Tibial nerve (tissue), 4 donors: Measurements from ENCODE around the gene GNAZ. TPM values are rescaled to one million over a fixed set of nuclear protein-coding genes. Genes with fewer than 3 reads are reported as not detected.

Source experiments
- DNase-seq, 2 donors: peaks; one replicate each; pipeline ENCODE4 v3.0.0-alpha.2; 2019; ENCODE audit warnings: low spot score in 2 of 2
- H3K27ac ChIP-seq, 4 donors: fragments of 200-600 bp; sonication (generic) in 3 of 4; one replicate each; pipeline ENCODE4 v1.5.1; 2017 to 2019; ENCODE audit warnings: mild to moderate bottlenecking in 1 of 4
- H3K27me3 ChIP-seq, 2 donors: fragments of 200-600 bp; sonication (generic) in 1 of 2; one replicate each; pipeline versions ENCODE4 v1.5.1 to v1.6.0; 2017 to 2019
- H3K36me3 ChIP-seq, 3 donors: fragments of 200-600 bp; sonication (generic); one replicate each; pipeline ENCODE4 v1.5.1; 2018 to 2019
- H3K4me1 ChIP-seq, 4 donors: fragments of 200-600 bp; sonication (generic) in 3 of 4; one replicate each; pipeline ENCODE4 v1.5.1; 2017 to 2019
- H3K4me3 ChIP-seq, 4 donors: fragments of 200-600 bp; sonication (generic) in 3 of 4; one replicate each; pipeline ENCODE4 v1.5.1; 2017 to 2019; ENCODE audit warnings: mild to moderate bottlenecking in 1 of 4, moderate library complexity in 1 of 4
- H3K9me3 ChIP-seq, 4 donors: fragments of 200-600 bp; sonication (generic) in 3 of 4; one replicate each; pipeline ENCODE4 v1.5.1; 2017 to 2019
- EP300 ChIP-seq, 2 donors: sonication (generic); formaldehyde crosslinking; IDR thresholded peaks; one replicate each; pipeline ENCODE4 v1.6.1; 2017; ENCODE audit warnings: antibody characterized with exemption in 2 of 2, mild to moderate bottlenecking in 1 of 2
- POLR2A ChIP-seq, 2 donors: fragments of 450-650 bp; IDR thresholded peaks; one replicate each; pipeline ENCODE4 v1.6.1; 2017; ENCODE audit warnings: antibody characterized with exemption in 2 of 2, mild to moderate bottlenecking in 2 of 2, moderate library complexity in 2 of 2
- WGBS, 2 donors: methylation state at CpG; one replicate each; pipeline ENCODE4 v1.1.5; 2018; 5-methylcytosine and 5-hydroxymethylcytosine counted together
- total RNA-seq, 4 donors: library from RNA; depleted of rRNA; stranded (reverse); fragments of >200 nt; gene quantifications; one replicate each; pipeline ENCODE4 v1.1.0, GENCODE V29; 2016
- TF ChIP-seq, protein P1 (sequence below), 5 experiments: fragments of 200-600 bp in 3 of 5; fragments of 450-650 bp in 2 of 5; sonication (generic) in 3 of 5; IDR thresholded peaks; one replicate each; pipeline ENCODE4 v1.5.1; 2016 to 2019; ENCODE audit warnings: antibody characterized with exemption in 5 of 5, mild to moderate bottlenecking in 3 of 5, moderate library complexity in 2 of 5

Gene GNAZ
- total RNA-seq, 4 donors from 2014 or later, result 14.1 to 20.1 (median 18.0) TPM

DNA sequence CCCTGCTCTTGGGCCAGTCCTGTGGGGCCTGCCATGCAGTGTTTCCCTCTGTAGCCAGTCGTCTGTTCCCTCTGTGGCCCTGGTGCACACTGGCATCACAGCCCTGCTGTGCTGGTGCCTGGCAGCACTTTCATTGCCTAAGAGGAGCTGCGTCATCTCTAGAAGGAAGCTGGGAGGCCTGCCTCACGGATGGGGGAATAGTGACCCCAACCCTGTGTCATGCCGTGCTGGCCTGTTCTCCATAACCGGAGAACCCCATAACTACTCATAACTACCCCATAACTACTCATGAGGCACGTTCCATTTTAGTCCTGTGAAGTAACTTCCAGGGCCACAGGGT lies 88.9 kb downstream of the GNAZ start:
- 88% methylated on average over 6 of the region's 6 CpGs for WGBS, 2 donors

DNA sequence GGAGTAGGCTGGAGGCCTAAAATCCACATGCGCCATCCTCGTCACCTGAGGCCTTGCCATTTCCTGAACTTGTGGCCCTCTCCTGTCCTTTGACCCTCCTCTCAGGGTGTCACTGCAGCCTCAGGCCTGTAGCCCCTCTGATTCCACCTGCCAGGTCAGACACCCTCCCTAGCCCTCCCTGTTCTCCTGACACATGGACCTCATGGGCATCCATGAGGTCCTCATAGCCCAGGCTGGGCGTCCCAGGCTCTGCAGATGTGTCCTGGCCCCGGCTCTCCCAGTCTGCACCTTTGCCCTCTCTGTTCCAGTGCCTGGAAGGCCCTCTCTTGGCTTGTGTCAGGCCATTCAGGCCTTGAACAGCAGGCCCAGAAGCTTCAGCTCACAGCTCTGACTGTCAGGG lies 90.7 kb downstream of the GNAZ start:
- H3K36me3 ChIP-seq, result peaks cover 0 to 63% (median 0%) of the 10 kb centered on the region in 3 donors
- H3K27me3 ChIP-seq, result no peaks in the 10 kb centered on the region
- H3K9me3 ChIP-seq, result no peaks in the 10 kb centered on the region
- TF ChIP-seq EP300 (IDR thresholded peaks at IDR 0.05), result no peak
- TF ChIP-seq, protein P1, sequence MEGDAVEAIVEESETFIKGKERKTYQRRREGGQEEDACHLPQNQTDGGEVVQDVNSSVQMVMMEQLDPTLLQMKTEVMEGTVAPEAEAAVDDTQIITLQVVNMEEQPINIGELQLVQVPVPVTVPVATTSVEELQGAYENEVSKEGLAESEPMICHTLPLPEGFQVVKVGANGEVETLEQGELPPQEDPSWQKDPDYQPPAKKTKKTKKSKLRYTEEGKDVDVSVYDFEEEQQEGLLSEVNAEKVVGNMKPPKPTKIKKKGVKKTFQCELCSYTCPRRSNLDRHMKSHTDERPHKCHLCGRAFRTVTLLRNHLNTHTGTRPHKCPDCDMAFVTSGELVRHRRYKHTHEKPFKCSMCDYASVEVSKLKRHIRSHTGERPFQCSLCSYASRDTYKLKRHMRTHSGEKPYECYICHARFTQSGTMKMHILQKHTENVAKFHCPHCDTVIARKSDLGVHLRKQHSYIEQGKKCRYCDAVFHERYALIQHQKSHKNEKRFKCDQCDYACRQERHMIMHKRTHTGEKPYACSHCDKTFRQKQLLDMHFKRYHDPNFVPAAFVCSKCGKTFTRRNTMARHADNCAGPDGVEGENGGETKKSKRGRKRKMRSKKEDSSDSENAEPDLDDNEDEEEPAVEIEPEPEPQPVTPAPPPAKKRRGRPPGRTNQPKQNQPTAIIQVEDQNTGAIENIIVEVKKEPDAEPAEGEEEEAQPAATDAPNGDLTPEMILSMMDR (IDR thresholded peaks at IDR 0.05), result no peak
- no peak for TF ChIP-seq POLR2A (IDR thresholded peaks at IDR 0.05)
- H3K27ac ChIP-seq, result no peak overlapping the region
- H3K4me3 ChIP-seq, result no peak overlapping the region
- DNase-seq, result no peak
- peaks cover 0 to 17% (median 4%) of the 10 kb centered on the region in 4 donors for H3K4me1 ChIP-seq
- 84 to 93% methylated on average over 4 of the region's 4 CpGs for WGBS, 2 donors

More for the DNA sequence above, 88.9 kb downstream of the GNAZ start:
- DNase-seq, result no peak
- Histone ChIP-seq H3K27me3 (no peaks in the 10 kb centered on the region), H3K4me1 (peaks cover 0 to 15% (median 4%) of the 10 kb centered on the region in 4 donors), H3K9me3 (no peaks in the 10 kb centered on the region), H3K4me3 (no peak overlapping the region), H3K36me3 (peaks cover 0 to 81% (median 0%) of the 10 kb centered on the region in 3 donors), H3K27ac (no peak overlapping the region)
- no peak for TF ChIP-seq EP300 (IDR thresholded peaks at IDR 0.05)

DNA sequence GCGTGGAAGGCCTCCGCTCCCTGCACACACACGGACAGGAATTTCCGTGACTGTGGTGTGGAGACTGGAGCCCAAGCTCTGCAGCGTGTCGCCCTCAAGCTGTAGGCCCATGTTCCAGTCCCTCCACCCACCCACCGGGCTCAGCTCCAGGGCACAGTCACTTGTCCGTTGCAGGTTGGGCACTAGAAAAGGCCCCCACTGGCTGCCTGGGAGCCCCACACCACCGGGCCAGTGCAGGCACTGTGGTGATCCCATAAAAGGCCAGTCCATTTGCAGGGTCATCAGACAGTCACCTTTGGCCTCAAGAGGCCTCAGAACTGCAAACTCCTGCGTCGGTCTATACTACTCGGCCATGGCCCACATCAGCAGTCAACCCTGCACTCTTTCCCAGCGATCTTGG lies 91.3 kb downstream of the GNAZ start:
- Histone ChIP-seq H3K4me1 (peaks cover 0 to 17% (median 4%) of the 10 kb centered on the region in 4 donors), H3K4me3 (no peak overlapping the region), H3K27me3 (no peaks in the 10 kb centered on the region), H3K36me3 (peaks cover 0 to 58% (median 0%) of the 10 kb centered on the region in 3 donors), H3K9me3 (no peaks in the 10 kb centered on the region), H3K27ac (no peak overlapping the region)
- TF ChIP-seq, protein P1 (IDR thresholded peaks at IDR 0.05), result no peak
- no peak for TF ChIP-seq POLR2A (IDR thresholded peaks at IDR 0.05)
- no peak for TF ChIP-seq EP300 (IDR thresholded peaks at IDR 0.05)
- WGBS, 2 donors, result 76 to 86% methylated on average over 10 to 13 of the region's 13 CpGs
- no peak for DNase-seq

GRCh38 chr22:23163665-23164064 lies 93.3 kb downstream of the GNAZ start:
- H3K27ac ChIP-seq, result peak overlapping the region in 3 of 4 donors; percentile 33 to 73 (median 36)
- H3K4me1 ChIP-seq, result peaks cover 0 to 14% (median 4%) of the 10 kb centered on the region in 4 donors
- peak; percentile 63 to 74 for DNase-seq
- WGBS, 2 donors, result 52 to 69% methylated on average over 8 of the region's 8 CpGs
- H3K4me3 ChIP-seq, result no peak overlapping the region
- TF ChIP-seq EP300 (IDR thresholded peaks at IDR 0.05), result peak in 1 of 2 donors; percentile 23
- TF ChIP-seq, protein P1 (IDR thresholded peaks at IDR 0.05), result no peak
- peaks cover 0 to 39% (median 0%) of the 10 kb centered on the region in 3 donors for H3K36me3 ChIP-seq
- no peaks in the 10 kb centered on the region for H3K9me3 ChIP-seq
- no peaks in the 10 kb centered on the region for H3K27me3 ChIP-seq

DNA sequence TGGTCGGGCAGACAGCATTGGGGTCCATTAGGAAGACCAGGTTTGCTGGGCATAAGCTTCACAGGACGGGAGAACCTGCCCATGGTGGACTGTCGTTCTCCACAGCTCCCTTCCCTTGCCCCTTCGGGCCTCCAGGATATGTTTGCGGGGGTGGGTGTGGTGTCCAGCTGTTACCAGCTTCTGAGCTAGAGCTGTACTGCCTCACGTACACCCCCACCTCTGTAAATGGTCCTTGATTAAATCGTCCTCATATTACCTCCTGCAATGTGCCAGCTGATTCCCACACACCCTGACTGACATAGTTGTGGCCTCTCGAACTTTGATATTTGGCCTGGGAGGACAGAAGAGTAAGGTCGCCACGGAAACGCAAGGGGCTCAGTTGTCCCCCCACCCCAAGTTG lies 93.8 kb downstream of the GNAZ start:
- Histone ChIP-seq H3K9me3 (no peaks in the 10 kb centered on the region), H3K27me3 (no peaks in the 10 kb centered on the region), H3K27ac (peak overlapping the region in 3 of 4 donors; percentile 33 to 73 (median 36)), H3K4me1 (peaks cover 0 to 14% (median 4%) of the 10 kb centered on the region in 4 donors), H3K4me3 (no peak overlapping the region), H3K36me3 (peaks cover 0 to 35% (median 0%) of the 10 kb centered on the region in 3 donors)
- TF ChIP-seq POLR2A (IDR thresholded peaks at IDR 0.05), result no peak
- no peak for TF ChIP-seq EP300 (IDR thresholded peaks at IDR 0.05)
- TF ChIP-seq, protein P1 (IDR thresholded peaks at IDR 0.05), result no peak
- no peak for DNase-seq
- 63 to 73% methylated on average over 9 to 11 of the region's 11 CpGs for whole genome bisulfite sequencing, 2 donors
